Measurements from ENCODE around the gene SNX30.

SNX30 gene

GRCh38 chr9:112761912-112762655, 11.5 kb downstream of the SNX30 start:
- Histone ChIP-seq H3K4me3 (ENCODE audit: insufficient read depth, low read depth, low read length, poor library complexity, severe bottlenecking) (no peak overlapping the region), H3K27ac (ENCODE audit: insufficient read depth, low read length, poor library complexity, severe bottlenecking) (no peak overlapping the region), H3K9me3 (ENCODE audit: control insufficient read depth, low read length) (peaks cover 3% of the 10 kb centered on the region), H3K4me1 (ENCODE audit: control insufficient read depth, insufficient read depth, low read length, poor library complexity, severe bottlenecking) (no peaks in the 10 kb centered on the region), H3K27me3 (replicated peaks; ENCODE audit: control insufficient read depth, insufficient read depth, low read length, poor library complexity, severe bottlenecking) (no peaks in the 10 kb centered on the region), H3K36me3 (ENCODE audit: control insufficient read depth, insufficient read depth, low read length) (no peaks in the 10 kb centered on the region)
- no peak for DNase-seq

GRCh38 chr9:112762726-112763518, 12.4 kb downstream of the SNX30 start:
- Histone ChIP-seq H3K27me3 (replicated peaks; ENCODE audit: control insufficient read depth, insufficient read depth, low read length, poor library complexity, severe bottlenecking) (no peaks in the 10 kb centered on the region), H3K27ac (ENCODE audit: insufficient read depth, low read length, poor library complexity, severe bottlenecking) (no peak overlapping the region), H3K4me1 (ENCODE audit: control insufficient read depth, insufficient read depth, low read length, poor library complexity, severe bottlenecking) (no peaks in the 10 kb centered on the region), H3K36me3 (ENCODE audit: control insufficient read depth, insufficient read depth, low read length) (no peaks in the 10 kb centered on the region), H3K4me3 (ENCODE audit: insufficient read depth, low read depth, low read length, poor library complexity, severe bottlenecking) (no peak overlapping the region), H3K9me3 (ENCODE audit: control insufficient read depth, low read length) (peaks cover 3% of the 10 kb centered on the region)
- no peak for DNase-seq

- no peaks in the 10 kb centered on the region for H3K4me1 ChIP-seq (ENCODE audit: control insufficient read depth, insufficient read depth, low read length, poor library complexity, severe bottlenecking)
- H3K36me3 ChIP-seq (ENCODE audit: control insufficient read depth, insufficient read depth, low read length) = no peaks in the 10 kb centered on the region
- H3K27ac ChIP-seq (ENCODE audit: insufficient read depth, low read length, poor library complexity, severe bottlenecking) = no peak overlapping the region
- H3K9me3 ChIP-seq (ENCODE audit: control insufficient read depth, low read length) = peaks cover 3% of the 10 kb centered on the region
- H3K27me3 ChIP-seq (replicated peaks; ENCODE audit: control insufficient read depth, insufficient read depth, low read length, poor library complexity, severe bottlenecking) = no peaks in the 10 kb centered on the region
- no peak overlapping the region for H3K4me3 ChIP-seq (ENCODE audit: insufficient read depth, low read depth, low read length, poor library complexity, severe bottlenecking)
- DNase-seq = no peak
Observed at GRCh38 chr9:112764344-112764743, 13.8 kb downstream of the SNX30 start.

- DNase-seq = no peak
- Histone ChIP-seq H3K9me3 (ENCODE audit: control insufficient read depth, low read length) (peaks cover 3% of the 10 kb centered on the region), H3K4me1 (ENCODE audit: control insufficient read depth, insufficient read depth, low read length, poor library complexity, severe bottlenecking) (no peaks in the 10 kb centered on the region), H3K36me3 (ENCODE audit: control insufficient read depth, insufficient read depth, low read length) (no peaks in the 10 kb centered on the region), H3K4me3 (ENCODE audit: insufficient read depth, low read depth, low read length, poor library complexity, severe bottlenecking) (no peak overlapping the region), H3K27ac (ENCODE audit: insufficient read depth, low read length, poor library complexity, severe bottlenecking) (no peak overlapping the region), H3K27me3 (replicated peaks; ENCODE audit: control insufficient read depth, insufficient read depth, low read length, poor library complexity, severe bottlenecking) (no peaks in the 10 kb centered on the region)
Observed at GRCh38 chr9:112764837-112765236, 14.3 kb downstream of the SNX30 start.

GRCh38 chr9:112765281-112765680, 14.7 kb downstream of the SNX30 start:
- Histone ChIP-seq H3K4me1 (ENCODE audit: control insufficient read depth, insufficient read depth, low read length, poor library complexity, severe bottlenecking) (no peaks in the 10 kb centered on the region), H3K4me3 (ENCODE audit: insufficient read depth, low read depth, low read length, poor library complexity, severe bottlenecking) (no peak overlapping the region), H3K36me3 (ENCODE audit: control insufficient read depth, insufficient read depth, low read length) (no peaks in the 10 kb centered on the region), H3K9me3 (ENCODE audit: control insufficient read depth, low read length) (peaks cover 3% of the 10 kb centered on the region), H3K27me3 (replicated peaks; ENCODE audit: control insufficient read depth, insufficient read depth, low read length, poor library complexity, severe bottlenecking) (no peaks in the 10 kb centered on the region), H3K27ac (ENCODE audit: insufficient read depth, low read length, poor library complexity, severe bottlenecking) (no peak overlapping the region)
- no peak for DNase-seq

- Histone ChIP-seq H3K4me3 (ENCODE audit: insufficient read depth, low read depth, low read length, poor library complexity, severe bottlenecking) (no peak overlapping the region), H3K9me3 (ENCODE audit: control insufficient read depth, low read length) (peaks cover 1% of the 10 kb centered on the region), H3K27ac (ENCODE audit: insufficient read depth, low read length, poor library complexity, severe bottlenecking) (no peak overlapping the region), H3K36me3 (ENCODE audit: control insufficient read depth, insufficient read depth, low read length) (no peaks in the 10 kb centered on the region), H3K27me3 (replicated peaks; ENCODE audit: control insufficient read depth, insufficient read depth, low read length, poor library complexity, severe bottlenecking) (no peaks in the 10 kb centered on the region), H3K4me1 (ENCODE audit: control insufficient read depth, insufficient read depth, low read length, poor library complexity, severe bottlenecking) (no peaks in the 10 kb centered on the region)
- no peak for DNase-seq
Observed at GRCh38 chr9:112771359-112772214, 21.0 kb downstream of the SNX30 start.

- Histone ChIP-seq H3K9me3 (ENCODE audit: control insufficient read depth, low read length) (no peaks in the 10 kb centered on the region), H3K4me3 (ENCODE audit: insufficient read depth, low read depth, low read length, poor library complexity, severe bottlenecking) (no peak overlapping the region), H3K4me1 (ENCODE audit: control insufficient read depth, insufficient read depth, low read length, poor library complexity, severe bottlenecking) (no peaks in the 10 kb centered on the region), H3K27ac (ENCODE audit: insufficient read depth, low read length, poor library complexity, severe bottlenecking) (no peak overlapping the region), H3K36me3 (ENCODE audit: control insufficient read depth, insufficient read depth, low read length) (no peaks in the 10 kb centered on the region), H3K27me3 (replicated peaks; ENCODE audit: control insufficient read depth, insufficient read depth, low read length, poor library complexity, severe bottlenecking) (no peaks in the 10 kb centered on the region)
- DNase-seq = no peak
Observed at GRCh38 chr9:112772215-112772509, 21.6 kb downstream of the SNX30 start.

GRCh38 chr9:112772551-112772950, 22.0 kb downstream of the SNX30 start:
- DNase-seq = no peak
- Histone ChIP-seq H3K27me3 (replicated peaks; ENCODE audit: control insufficient read depth, insufficient read depth, low read length, poor library complexity, severe bottlenecking) (no peaks in the 10 kb centered on the region), H3K4me1 (ENCODE audit: control insufficient read depth, insufficient read depth, low read length, poor library complexity, severe bottlenecking) (no peaks in the 10 kb centered on the region), H3K4me3 (ENCODE audit: insufficient read depth, low read depth, low read length, poor library complexity, severe bottlenecking) (no peak overlapping the region), H3K36me3 (ENCODE audit: control insufficient read depth, insufficient read depth, low read length) (no peaks in the 10 kb centered on the region), H3K27ac (ENCODE audit: insufficient read depth, low read length, poor library complexity, severe bottlenecking) (no peak overlapping the region), H3K9me3 (ENCODE audit: control insufficient read depth, low read length) (no peaks in the 10 kb centered on the region)

- Histone ChIP-seq H3K4me3 (ENCODE audit: insufficient read depth, low read depth, low read length, poor library complexity, severe bottlenecking) (no peak overlapping the region), H3K4me1 (ENCODE audit: control insufficient read depth, insufficient read depth, low read length, poor library complexity, severe bottlenecking) (no peaks in the 10 kb centered on the region), H3K36me3 (ENCODE audit: control insufficient read depth, insufficient read depth, low read length) (no peaks in the 10 kb centered on the region), H3K27ac (ENCODE audit: insufficient read depth, low read length, poor library complexity, severe bottlenecking) (no peak overlapping the region), H3K9me3 (ENCODE audit: control insufficient read depth, low read length) (no peaks in the 10 kb centered on the region), H3K27me3 (replicated peaks; ENCODE audit: control insufficient read depth, insufficient read depth, low read length, poor library complexity, severe bottlenecking) (no peaks in the 10 kb centered on the region)
- DNase-seq = no peak
Observed at GRCh38 chr9:112774006-112774996, 23.7 kb downstream of the SNX30 start.
